Activated CD8-positive, alpha-beta T cell treated with anti-CD3 and anti-CD28 coated beads, Interleukin-2, amount 10 ng/mL, durations not matched to agents 7 days and 5 days (primary cell): Measurements from ENCODE around the gene FASTK. TPM values are rescaled to one million over a fixed set of nuclear protein-coding genes. Genes with fewer than 3 reads are reported as not detected.

Experiments
- ATAC-seq: fragments of 150-1000 bp; cut with Tn5 transposase; one replicate; pipeline ENCODE4 v1.10.0; 2021; ENCODE audit warnings: moderate library complexity
- CTCF ChIA-PET: fragments of 350-600 bp; sonication (Branson Sonifier 250); formaldehyde crosslinking; loops from one replicate; lab custom pipeline; 2021; ENCODE audit warnings: antibody characterized with exemption; lab: Charles Lee
- POLR2A ChIA-PET: fragments of 350-600 bp; sonication (Branson Sonifier 250); formaldehyde crosslinking; loops from one replicate; lab custom pipeline; 2021; ENCODE audit warnings: antibody characterized with exemption; lab: Charles Lee
- DNase-seq: peaks from one replicate; pipeline ENCODE4 v3.0.0-alpha.2; 2020
- H3K27ac Mint-ChIP-seq: one replicate; pipeline ENCODE4 v1.8.0; 2021; ENCODE audit warnings: mild to moderate bottlenecking, mixed read lengths
- H3K27me3 Mint-ChIP-seq: one replicate; pipeline ENCODE4 v1.8.0; 2021; ENCODE audit warnings: low read depth, mixed read lengths
- H3K36me3 Mint-ChIP-seq: one replicate; pipeline ENCODE4 v1.8.0; 2021; ENCODE audit warnings: low read depth, mixed read lengths
- H3K4me1 Mint-ChIP-seq: one replicate; pipeline ENCODE4 v1.8.0; 2021; ENCODE audit warnings: low read depth, mixed read lengths
- H3K4me3 Mint-ChIP-seq: one replicate; pipeline ENCODE4 v1.8.0; 2021; ENCODE audit warnings: mild to moderate bottlenecking, mixed read lengths
- H3K9me3 Mint-ChIP-seq: one replicate; pipeline ENCODE4 v1.8.0; 2022; ENCODE audit warnings: mixed read lengths; ENCODE audit not compliant: insufficient read depth
- total RNA-seq, 2 experiments: library from RNA; stranded (reverse); gene quantifications; one replicate each; pipeline ENCODE4 v1.2.3, GENCODE V29; 2021

The FASTK gene
- total RNA-seq, 2 experiments from 2014 or later, result 81.8 to 88.1 TPM

- Mint-ChIP-seq H3K27ac (no peak overlapping the region), H3K4me1 (peaks cover 4% of the 10 kb centered on the region), H3K9me3 (no peaks in the 10 kb centered on the region), H3K27me3 (peaks cover 7% of the 10 kb centered on the region), H3K36me3 (no peaks in the 10 kb centered on the region), H3K4me3 (no peak overlapping the region)
- POLR2A ChIA-PET, result no interaction called here
- DNase-seq (no peak), ATAC-seq (no peak)
- CTCF ChIA-PET, result interaction anchor here (1.0 kb wide), 1 partner anchor 17 kb away, joined by 4 read pairs; no protein-coding TSS in a partner anchor
Measured at GRCh38 chr7:151093748-151094147, 13.1 kb upstream of the FASTK start.

GRCh38 chr7:151091988-151092387 is 11.4 kb upstream of the FASTK start:
- Mint-ChIP-seq H3K4me3 (no peak overlapping the region), H3K4me1 (peaks cover 13% of the 10 kb centered on the region), H3K9me3 (no peaks in the 10 kb centered on the region), H3K27ac (no peak overlapping the region), H3K27me3 (peaks cover 14% of the 10 kb centered on the region), H3K36me3 (no peaks in the 10 kb centered on the region)
- POLR2A ChIA-PET, result no interaction called here
- ATAC-seq (no peak), DNase-seq (no peak)
- CTCF ChIA-PET, result interaction anchor here (0.5 to 1.0 kb wide), 2 partner anchors 20 to 214 kb away, joined by 3 read pairs; no protein-coding TSS in a partner anchor

- Mint-ChIP-seq H3K27me3 (peaks cover 16% of the 10 kb centered on the region), H3K4me1 (peaks cover 14% of the 10 kb centered on the region), H3K36me3 (no peaks in the 10 kb centered on the region), H3K27ac (no peak overlapping the region), H3K4me3 (no peak overlapping the region), H3K9me3 (no peaks in the 10 kb centered on the region)
- ATAC-seq (no peak), DNase-seq (peak; percentile 41)
- ChIA-PET CTCF (interaction anchor here (0.5 kb wide), 1 partner anchor 213 kb away, joined by 3 read pairs; no protein-coding TSS in a partner anchor), POLR2A (no interaction called here)
Measured at GRCh38 chr7:151091431-151091830, 10.8 kb upstream of the FASTK start.

GRCh38 chr7:151091003-151091402 is 10.4 kb upstream of the FASTK start:
- Mint-ChIP-seq H3K4me3 (no peak overlapping the region), H3K4me1 (peaks cover 15% of the 10 kb centered on the region), H3K9me3 (no peaks in the 10 kb centered on the region), H3K36me3 (no peaks in the 10 kb centered on the region), H3K27me3 (peaks cover 16% of the 10 kb centered on the region), H3K27ac (no peak overlapping the region)
- POLR2A ChIA-PET, result no interaction called here
- no peak for DNase-seq
- ATAC-seq, result no peak
- CTCF ChIA-PET, result interaction anchor here (1.0 to 1.2 kb wide), 2 partner anchors 19 to 32 kb away, joined by 3 read pairs; no protein-coding TSS in a partner anchor

GRCh38 chr7:151089893-151090730 is 9.5 kb upstream of the FASTK start:
- POLR2A ChIA-PET, result interaction anchor here (1.0 kb wide), 1 partner anchor 32 kb away, joined by 3 read pairs; no protein-coding TSS in a partner anchor
- peaks cover 25% of the 10 kb centered on the region for H3K27me3 Mint-ChIP-seq
- CTCF ChIA-PET, result interaction anchor here (1.0 to 1.2 kb wide), 2 partner anchors 20 to 31 kb away, joined by 3 read pairs; no protein-coding TSS in a partner anchor
- no peak for ATAC-seq
- H3K27ac Mint-ChIP-seq, result no peak overlapping the region
- no peaks in the 10 kb centered on the region for H3K9me3 Mint-ChIP-seq
- DNase-seq, result no peak
- no peaks in the 10 kb centered on the region for H3K36me3 Mint-ChIP-seq
- peaks cover 24% of the 10 kb centered on the region for H3K4me1 Mint-ChIP-seq
- H3K4me3 Mint-ChIP-seq, result no peak overlapping the region

DNA sequence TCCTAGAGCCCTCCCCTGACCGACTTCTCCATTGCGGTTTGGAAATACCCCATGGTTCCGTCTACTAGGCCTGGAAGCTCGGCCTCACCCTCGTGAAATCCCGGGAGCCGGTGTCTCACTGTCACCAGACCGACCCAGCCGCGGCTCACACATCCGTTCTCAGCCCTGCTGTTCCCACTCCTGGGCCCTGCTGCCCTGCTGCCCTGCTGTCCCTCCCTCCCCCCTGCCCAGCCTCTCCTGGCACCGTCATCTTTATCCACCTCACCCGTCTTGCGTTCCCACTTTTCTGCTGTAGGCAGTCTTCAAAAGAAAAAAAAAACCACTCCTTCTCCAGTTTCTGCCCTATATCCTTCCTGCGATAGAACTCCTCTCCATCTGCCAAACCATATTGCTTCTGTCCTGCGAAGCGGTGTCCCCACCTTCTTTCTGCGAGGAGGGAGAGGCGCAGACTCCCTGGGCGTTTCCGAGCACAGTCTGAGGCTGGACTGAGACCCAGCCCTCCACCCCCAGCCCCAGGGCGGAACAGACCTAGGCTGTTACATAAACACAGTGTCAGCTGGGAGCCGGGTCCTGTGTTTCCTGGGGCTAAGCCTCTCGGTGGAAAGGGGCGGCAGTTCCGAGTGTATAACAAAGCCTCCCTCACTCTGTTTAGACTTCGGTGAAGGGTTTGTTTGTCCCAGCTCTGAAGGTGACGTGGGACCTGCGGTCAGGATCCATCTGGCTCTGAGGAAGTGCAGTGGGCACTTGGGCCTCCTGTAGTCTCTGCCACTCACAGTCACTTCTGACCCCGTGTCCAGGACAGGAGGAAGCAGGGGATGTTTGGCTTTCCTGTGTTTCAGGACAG is 8.5 kb upstream of the FASTK start:
- Mint-ChIP-seq H3K27ac (no peak overlapping the region), H3K36me3 (no peaks in the 10 kb centered on the region), H3K27me3 (peaks cover 30% of the 10 kb centered on the region), H3K4me3 (peak overlapping the region; percentile 1), H3K9me3 (no peaks in the 10 kb centered on the region), H3K4me1 (peaks cover 28% of the 10 kb centered on the region)
- POLR2A ChIA-PET, result interaction anchor here (1.0 kb wide), 1 partner anchor 31 kb away, joined by 3 read pairs; no protein-coding TSS in a partner anchor
- ATAC-seq (no peak), DNase-seq (no peak)
- CTCF ChIA-PET, result interaction anchor here (0.9 to 1.3 kb wide), 3 partner anchors 16 to 191 kb away, joined by 3 to 4 read pairs (median 4); no protein-coding TSS in a partner anchor

- H3K4me3 Mint-ChIP-seq, result peak overlapping the region; percentile 31
- POLR2A ChIA-PET, result interaction anchor here (0.8 kb wide), 1 partner anchor 27 kb away, joined by 3 read pairs; no protein-coding TSS in a partner anchor
- no peak for ATAC-seq
- H3K27me3 Mint-ChIP-seq, result peaks cover 30% of the 10 kb centered on the region
- H3K4me1 Mint-ChIP-seq, result peaks cover 33% of the 10 kb centered on the region
- CTCF ChIA-PET, result interaction anchor here (0.9 to 1.5 kb wide), 4 partner anchors 17 to 190 kb away, joined by 3 to 8 read pairs (median 4); no protein-coding TSS in a partner anchor
- no peak overlapping the region for H3K27ac Mint-ChIP-seq
- no peaks in the 10 kb centered on the region for H3K36me3 Mint-ChIP-seq
- H3K9me3 Mint-ChIP-seq, result no peaks in the 10 kb centered on the region
- no peak for DNase-seq
Measured at GRCh38 chr7:151088019-151088855, 7.6 kb upstream of the FASTK start.

DNA sequence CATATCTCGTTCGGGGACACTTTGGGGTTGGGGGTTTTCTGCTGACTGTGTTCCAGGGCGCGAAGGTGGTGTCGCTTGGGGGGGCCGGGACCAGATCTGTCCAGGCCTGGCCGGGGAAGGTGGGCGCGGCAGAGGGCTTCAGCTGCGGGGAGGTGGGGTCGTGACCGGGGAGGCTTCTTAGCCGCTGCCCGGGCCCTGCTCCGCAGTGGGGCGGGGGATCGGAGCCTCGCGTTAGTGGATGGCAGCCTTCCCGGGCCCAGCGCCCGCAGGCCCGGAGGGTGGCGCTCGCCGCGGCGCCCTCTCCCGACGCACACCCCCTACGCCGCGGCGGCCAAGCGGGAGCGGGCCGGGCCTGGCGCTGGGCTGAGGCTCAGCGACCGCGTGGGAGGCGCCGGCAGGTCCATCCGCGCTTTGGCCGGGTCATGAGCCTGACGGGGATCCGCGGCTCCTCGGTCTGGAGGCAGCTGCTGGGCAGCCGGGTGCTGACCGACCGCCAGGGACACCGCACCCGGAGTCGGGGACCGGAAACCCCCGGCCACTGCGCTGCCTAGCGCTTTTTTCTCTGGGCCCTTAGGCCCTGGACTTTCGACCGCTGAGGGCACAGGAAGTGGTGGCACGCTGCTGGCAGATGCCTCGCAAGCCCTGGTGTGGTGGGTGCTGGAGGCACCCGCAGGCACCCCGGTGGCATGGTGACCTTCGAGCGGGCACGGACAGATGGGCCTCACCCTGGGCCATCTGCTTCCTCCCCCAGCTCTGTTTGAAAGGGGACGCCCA is 6.8 kb upstream of the FASTK start:
- ChIA-PET CTCF (interaction anchor here (1.2 to 1.5 kb wide), 3 partner anchors 18 to 36 kb away, joined by 3 to 8 read pairs (median 4); no protein-coding TSS in a partner anchor), POLR2A (interaction anchor here (0.8 kb wide), 1 partner anchor 28 kb away, joined by 3 read pairs; no protein-coding TSS in a partner anchor)
- peak; percentile 30 for DNase-seq
- Mint-ChIP-seq H3K4me3 (peak overlapping the region; percentile 80), H3K36me3 (peaks cover 4% of the 10 kb centered on the region), H3K9me3 (no peaks in the 10 kb centered on the region), H3K27ac (no peak overlapping the region), H3K4me1 (peaks cover 37% of the 10 kb centered on the region), H3K27me3 (peaks cover 30% of the 10 kb centered on the region)
- ATAC-seq, result peak; percentile 9

DNA sequence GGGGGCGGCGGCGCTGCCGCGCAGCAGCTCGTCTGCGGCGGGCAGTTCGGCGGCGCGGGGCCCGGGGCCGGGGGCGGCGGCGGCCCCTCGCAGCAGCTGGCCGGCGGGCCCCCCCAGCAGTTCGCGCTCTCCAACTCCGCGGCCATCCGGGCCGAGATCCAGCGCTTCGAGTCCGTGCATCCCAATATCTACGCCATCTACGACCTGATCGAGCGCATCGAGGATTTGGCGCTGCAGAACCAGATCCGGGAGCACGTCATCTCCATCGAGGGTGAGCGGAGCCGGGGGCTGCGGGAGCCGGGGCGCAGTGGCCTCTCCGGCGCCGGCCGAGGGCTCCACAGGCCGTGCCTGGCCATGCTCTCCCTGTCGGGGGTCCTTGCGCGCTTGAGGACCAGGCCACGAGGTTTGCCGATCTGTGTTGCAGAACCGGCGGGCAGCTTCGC is 6.2 kb upstream of the FASTK start:
- H3K36me3 Mint-ChIP-seq, result peaks cover 6% of the 10 kb centered on the region
- ChIA-PET POLR2A (no interaction called here), CTCF (no interaction called here)
- DNase-seq (peak; percentile 45), ATAC-seq (no peak)
- H3K4me3 Mint-ChIP-seq, result peak overlapping the region; percentile 80
- H3K27me3 Mint-ChIP-seq, result peaks cover 30% of the 10 kb centered on the region
- H3K4me1 Mint-ChIP-seq, result peaks cover 43% of the 10 kb centered on the region
- peak overlapping the region; percentile 82 for H3K27ac Mint-ChIP-seq
- no peaks in the 10 kb centered on the region for H3K9me3 Mint-ChIP-seq
